H9 (cell line): ENCODE measurements around the gene IFRD2. TPM values are rescaled to one million over a fixed set of nuclear protein-coding genes. Genes with fewer than 3 reads are reported as not detected.
A peak's percentile ranks its signal among the peaks of the same experiment; 100 is the strongest.

ENCODE experiments used
- DNase-seq: peaks from one replicate; pipeline ENCODE4 v3.0.0-alpha.2; 2017
- H2AFZ ChIP-seq: one replicate; pipeline ENCODE4 v1.6.1; 2013; ENCODE audit warnings: mild to moderate bottlenecking, low read length, control low read depth, moderate library complexity
- H2AK5ac ChIP-seq: 2 replicates; pipeline ENCODE4 v1.6.1; 2013; ENCODE audit warnings: low read length, control low read depth, mixed read lengths; ENCODE audit not compliant: insufficient read length
- H2BK120ac ChIP-seq: one replicate; pipeline ENCODE4 v1.6.1; 2013; ENCODE audit warnings: low read depth, mild to moderate bottlenecking, low read length, control low read depth, inconsistent platforms; ENCODE audit not compliant: poor library complexity, severe bottlenecking
- H2BK12ac ChIP-seq: 2 replicates; pipeline ENCODE4 v1.6.1; 2013; ENCODE audit warnings: low read length, control low read depth, mixed read lengths, low read depth; ENCODE audit not compliant: insufficient read length
- H2BK15ac ChIP-seq: 2 replicates; pipeline ENCODE4 v1.6.1; 2013; ENCODE audit warnings: low read depth, low read length, control low read depth
- H2BK20ac ChIP-seq: one replicate; pipeline ENCODE4 v1.6.1; 2013; ENCODE audit warnings: low read depth, mild to moderate bottlenecking, low read length, control low read depth, inconsistent platforms; ENCODE audit not compliant: poor library complexity, severe bottlenecking
- H2BK5ac ChIP-seq: 2 replicates; pipeline ENCODE4 v1.6.1; 2013; ENCODE audit warnings: low read length, control low read depth, mixed read lengths; ENCODE audit not compliant: insufficient read length
- H3K14ac ChIP-seq: 2 replicates; pipeline ENCODE4 v1.6.1; 2013; ENCODE audit warnings: low read length, control low read depth; ENCODE audit not compliant: insufficient read depth
- H3K18ac ChIP-seq: 2 replicates; pipeline ENCODE4 v1.6.1; 2013; ENCODE audit warnings: low read depth, mild to moderate bottlenecking, mixed read lengths, low read length, control low read depth; ENCODE audit not compliant: insufficient read length
- H3K23ac ChIP-seq: 2 replicates; pipeline ENCODE4 v1.6.1; 2013; ENCODE audit warnings: low read length, control low read depth, mixed read lengths, low read depth; ENCODE audit not compliant: insufficient read length
- H3K23me2 ChIP-seq: 2 replicates; pipeline ENCODE4 v1.6.1; 2013; ENCODE audit warnings: low read depth, mild to moderate bottlenecking, mixed read lengths, low read length, control low read depth; ENCODE audit not compliant: insufficient read length, poor library complexity, severe bottlenecking
- H3K27ac ChIP-seq: 2 replicates; pipeline ENCODE4 v1.5.1; 2013; ENCODE audit warnings: low read length, control low read depth, mixed read lengths, low read depth; ENCODE audit not compliant: insufficient read length
- H3K27me3 ChIP-seq: 2 replicates; pipeline ENCODE4 v1.6.1; 2013; ENCODE audit warnings: low read length, control low read depth, inconsistent platforms; ENCODE audit not compliant: insufficient read depth
- H3K4ac ChIP-seq: 2 replicates; pipeline ENCODE4 v1.6.1; 2013; ENCODE audit warnings: low read depth, mild to moderate bottlenecking, control low read depth, inconsistent platforms, low read length, moderate library complexity
- H3K4me1 ChIP-seq: 2 replicates; pipeline ENCODE4 v1.6.1; 2013; ENCODE audit warnings: low read length, control low read depth, inconsistent platforms; ENCODE audit not compliant: insufficient read depth
- H3K4me2 ChIP-seq: 2 replicates; pipeline ENCODE4 v1.6.1; 2013; ENCODE audit warnings: low read length, control low read depth, mixed read lengths; ENCODE audit not compliant: insufficient read length, insufficient read depth
- H3K56ac ChIP-seq: 2 replicates; pipeline ENCODE4 v1.6.1; 2013; ENCODE audit warnings: low read depth, mild to moderate bottlenecking, mixed read lengths, low read length, control low read depth; ENCODE audit not compliant: insufficient read length
- H3K79me1 ChIP-seq: 2 replicates; pipeline ENCODE4 v1.6.1; 2013; ENCODE audit warnings: low read depth, mild to moderate bottlenecking, moderate library complexity, low read length, control low read depth, inconsistent platforms; ENCODE audit not compliant: insufficient read depth, poor library complexity, severe bottlenecking
- H3K79me2 ChIP-seq: 2 replicates; pipeline ENCODE4 v1.6.1; 2013; ENCODE audit warnings: low read length, control low read depth, inconsistent platforms; ENCODE audit not compliant: insufficient read depth
- H3K9ac ChIP-seq: 2 replicates; pipeline ENCODE4 v1.6.1; 2013; ENCODE audit warnings: low read length, control low read depth, mixed read lengths; ENCODE audit not compliant: insufficient read length; ENCODE audit errors: extremely low read depth
- H3K9me3 ChIP-seq: one replicate; pipeline ENCODE4 v1.6.1; 2013; ENCODE audit warnings: low read depth, low read length, inconsistent platforms; ENCODE audit not compliant: control insufficient read depth
- H3T11ph ChIP-seq: one replicate; pipeline ENCODE4 v1.6.1; 2013; ENCODE audit warnings: mild to moderate bottlenecking, low read length, control low read depth, inconsistent platforms
- H4K20me1 ChIP-seq: one replicate; pipeline ENCODE4 v1.6.1; 2013; ENCODE audit not compliant: control insufficient read depth, insufficient read length, insufficient read depth
- H4K5ac ChIP-seq: 2 replicates; pipeline ENCODE4 v1.6.1; 2013; ENCODE audit warnings: low read depth, mild to moderate bottlenecking, mixed read lengths, low read length, control low read depth; ENCODE audit not compliant: insufficient read length
- H4K8ac ChIP-seq: replicated peaks from 2 replicates; pipeline ENCODE4 v1.6.1; 2013; ENCODE audit warnings: low read length, control low read depth, mixed read lengths, low read depth; ENCODE audit not compliant: insufficient read length
- H4K91ac ChIP-seq: 2 replicates; pipeline ENCODE4 v1.6.1; 2013; ENCODE audit warnings: low read depth, mild to moderate bottlenecking, moderate library complexity, mixed read lengths, low read length, control low read depth; ENCODE audit not compliant: insufficient read length
- H3K27ac Mint-ChIP-seq, 3 experiments: 2 replicates in 2 of 3; 3 replicates in 1 of 3; pipeline ENCODE4 v1.8.0; 2020 to 2021; ENCODE audit warnings: mixed read lengths in 3 of 3, mild to moderate bottlenecking in 1 of 3, moderate library complexity in 1 of 3
- H3K27me3 Mint-ChIP-seq: 2 replicates; pipeline ENCODE4 v1.8.0; 2021; ENCODE audit warnings: low read depth, mild to moderate bottlenecking, moderate library complexity, mixed read lengths
- H3K36me3 Mint-ChIP-seq, 3 experiments: 2 replicates in 2 of 3; 3 replicates in 1 of 3; pipeline ENCODE4 v1.8.0; 2020 to 2021; ENCODE audit warnings: low read depth in 3 of 3, mixed read lengths in 3 of 3; ENCODE audit not compliant: insufficient read depth in 1 of 3
- H3K4me1 Mint-ChIP-seq, 2 experiments: 2 replicates each; pipeline ENCODE4 v1.8.0; 2020; ENCODE audit warnings: mixed read lengths in 2 of 2
- H3K4me3 Mint-ChIP-seq, 2 experiments: 2 replicates in 1 of 2; 3 replicates in 1 of 2; pipeline ENCODE4 v1.8.0; 2020 to 2021; ENCODE audit warnings: mild to moderate bottlenecking in 2 of 2, mixed read lengths in 2 of 2, moderate library complexity in 1 of 2
- H3K9me3 Mint-ChIP-seq, 2 experiments: 2 replicates in 1 of 2; 3 replicates in 1 of 2; pipeline ENCODE4 v1.8.0; 2020; ENCODE audit warnings: mild to moderate bottlenecking in 2 of 2, mixed read lengths in 2 of 2, moderate library complexity in 1 of 2
- CTCF ChIP-seq: fragments of 200-600 bp; sonication (generic); conservative IDR thresholded peaks from 3 replicates; pipeline ENCODE4 v1.8.0; 2021; ENCODE audit warnings: antibody characterized with exemption, mild to moderate bottlenecking
- WGBS: extraction: QIAGEN DNeasy Blood & Tissue Kit; methylation state at CpG from one replicate; pipeline ENCODE4 v1.1.7; 2013; ENCODE audit warnings: missing lambda C conversion rate, low lambda C conversion rate, mixed read lengths; ENCODE audit not compliant: insufficient read length; ENCODE audit errors: extremely low coverage; 5-methylcytosine and 5-hydroxymethylcytosine counted together
- total RNA-seq: library from RNA; stranded (reverse); gene quantifications from 2 replicates; pipeline ENCODE4 v1.2.1, GENCODE V29; 2021

IFRD2 gene
- total RNA-seq, 1 experiment from 2014 or later: 109 TPM

DNA sequence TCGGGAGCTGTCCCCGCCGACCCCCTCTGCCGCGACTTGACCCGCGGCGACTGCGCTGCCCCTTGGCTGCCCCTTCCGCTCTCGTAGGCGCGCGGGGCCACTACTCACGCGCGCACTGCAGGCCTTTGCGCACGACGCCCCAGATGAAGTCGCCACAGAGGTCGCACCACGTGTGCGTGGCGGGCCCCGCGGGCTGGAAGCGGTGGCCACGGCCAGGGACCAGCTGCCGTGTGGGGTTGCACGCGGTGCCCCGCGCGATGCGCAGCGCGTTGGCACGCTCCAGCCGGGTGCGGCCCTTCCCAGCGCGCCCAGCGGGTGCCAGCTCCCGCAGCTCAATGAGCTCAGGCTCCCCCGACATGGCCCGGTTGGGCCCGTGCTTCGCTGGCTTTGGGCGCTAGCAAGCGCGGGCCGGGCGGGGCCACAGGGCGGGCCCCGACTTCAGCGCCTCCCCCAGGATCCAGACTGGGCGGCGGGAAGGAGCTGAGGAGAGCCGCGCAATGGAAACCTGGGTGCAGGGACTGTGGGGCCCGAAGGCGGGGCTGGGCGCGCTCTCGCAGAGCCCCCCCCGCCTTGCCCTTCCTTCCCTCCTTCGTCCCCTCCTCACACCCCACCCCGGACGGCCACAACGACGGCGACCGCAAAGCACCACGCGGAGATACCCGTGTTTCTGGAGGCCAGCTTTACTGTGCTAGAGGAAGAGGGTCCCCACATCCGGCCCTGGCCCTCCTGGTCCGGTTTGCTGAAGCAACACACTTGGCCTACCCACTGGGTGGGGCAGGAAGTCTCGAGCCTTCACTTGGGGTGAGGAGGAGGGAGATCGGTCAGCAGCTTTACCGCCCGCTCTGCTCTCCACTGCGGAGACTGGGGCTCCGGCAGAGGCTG lies 48.5 kb upstream of the IFRD2 start, which contains the start of gene RASSF1:
TSS of gene RASSF1 (minus strand) at position 389 of the 882 bp plus-strand sequence. CDS start at position 358, 31 bp downstream.
- no peak within 1 kb of the TSS for H3K27ac ChIP-seq

More for the DNA sequence above, 48.5 kb upstream of the IFRD2 start, which contains the start of gene RASSF1:
- Histone ChIP-seq H4K8ac (no peak within 1 kb of the TSS), H2BK5ac (no peak within 1 kb of the TSS), H3K18ac (no peak within 1 kb of the TSS), H2AK5ac (no peak within 1 kb of the TSS), H4K5ac (no peak within 1 kb of the TSS), H3K56ac (no peak within 1 kb of the TSS), H3K4me2 (peak within 1 kb of the TSS; percentile 61), H2BK15ac (no peak within 1 kb of the TSS), H2BK20ac (no peak within 1 kb of the TSS), H3K14ac (0 out of 2 replicates have a peak within 1 kb of the TSS, but pooled peaks have one; percentile 0), H4K91ac (no peak within 1 kb of the TSS), H3K79me1 (no peaks in the 10 kb centered on the region), H2BK12ac (no peak within 1 kb of the TSS), H3K23me2 (peaks cover 28% of the 10 kb centered on the region), H3K9me3 (no peaks in the 10 kb centered on the region), H3K9ac (no peak within 1 kb of the TSS), H4K20me1 (no peaks in the 10 kb centered on the region), H2AFZ (no peak within 1 kb of the TSS), H3K79me2 (peaks cover 5% of the 10 kb centered on the region; the same call in 1 of the 2 replicates), H3K23ac (no peak within 1 kb of the TSS), H3T11ph (no peak within 1 kb of the TSS), H3K4me1 (no peaks in the 10 kb centered on the region; the same call in 1 of the 2 replicates), H3K27me3 (peaks cover 19% of the 10 kb centered on the region; the same call in 1 of the 2 replicates), H2BK120ac (no peak within 1 kb of the TSS), H3K4ac (no peak within 1 kb of the TSS)
- DNase-seq: peak; percentile 60
- WGBS: no CpG with 5 or more reads among the region's 85 CpGs
- no peak for TF ChIP-seq CTCF
- Mint-ChIP-seq H3K27me3 (peaks cover 70% of the 10 kb centered on the region), H3K4me3 (peak within 1 kb of the TSS; percentile 51 to 72), H3K27ac (no peak within 1 kb of the TSS), H3K4me1 (peaks cover 24 to 34% of the 10 kb centered on the region in 2 experiments), H3K36me3 (no peaks in the 10 kb centered on the region; a peak in 3 of 7 replicates), H3K9me3 (no peaks in the 10 kb centered on the region; a peak in 1 of 5 replicates)
